Liver (tissue), 9 donors: ENCODE data around the gene NOVA2. TPM values are rescaled to one million over a fixed set of nuclear protein-coding genes. Genes with fewer than 3 reads are reported as not detected.

Experiments used
- DNase-seq: peaks from one replicate; pipeline ENCODE4 v3.0.0-alpha.2; 2017; ENCODE audit warnings: low spot score
- H3K27ac ChIP-seq, 2 donors: one replicate each; pipeline ENCODE4 v1.7.0; 2013; ENCODE audit warnings: inconsistent platforms in 2 of 2, low read length in 2 of 2, control low read depth in 1 of 2, low read depth in 1 of 2, mild to moderate bottlenecking in 1 of 2
- H3K27me3 ChIP-seq, 4 donors: one replicate each; pipeline versions ENCODE4 v1.6.1 to v1.7.0; 2013; ENCODE audit warnings: low read length in 3 of 4, inconsistent platforms in 1 of 4, mild to moderate bottlenecking in 1 of 4, moderate library complexity in 1 of 4; ENCODE audit not compliant: control insufficient read depth in 4 of 4, insufficient read depth in 4 of 4
- H3K36me3 ChIP-seq, 4 donors: one replicate each; pipeline versions ENCODE4 v1.6.1 to v1.7.0; 2013; ENCODE audit warnings: low read length in 3 of 4, mild to moderate bottlenecking in 3 of 4, low read depth in 1 of 4, moderate library complexity in 1 of 4; ENCODE audit not compliant: control insufficient read depth in 4 of 4, insufficient read depth in 3 of 4
- H3K4me1 ChIP-seq, 4 donors: one replicate each; pipeline versions ENCODE4 v1.6.1 to v1.7.0; 2013; ENCODE audit warnings: low read length in 3 of 4, mild to moderate bottlenecking in 3 of 4, moderate library complexity in 1 of 4; ENCODE audit not compliant: control insufficient read depth in 4 of 4, insufficient read depth in 4 of 4
- H3K4me3 ChIP-seq, 3 donors: one replicate each; pipeline versions ENCODE4 v1.6.1 to v1.7.0; 2013; ENCODE audit warnings: low read length in 3 of 3, control low read depth in 1 of 3, low read depth in 1 of 3, mild to moderate bottlenecking in 1 of 3
- H3K9ac ChIP-seq, 2 donors: one replicate each; pipeline ENCODE4 v1.7.0; 2013; ENCODE audit warnings: low read length in 2 of 2, mild to moderate bottlenecking in 2 of 2, moderate library complexity in 2 of 2, control low read depth in 1 of 2, low read depth in 1 of 2
- H3K9me3 ChIP-seq, 4 donors: one replicate each; pipeline versions ENCODE4 v1.6.1 to v1.7.0; 2013; ENCODE audit warnings: low read length in 3 of 4; ENCODE audit not compliant: control insufficient read depth in 4 of 4
- ATF3 ChIP-seq: IDR thresholded peaks from 2 replicates; pipeline ENCODE4 v1.6.1; 2016; ENCODE audit warnings: antibody characterized with exemption
- EGR1 ChIP-seq, 2 donors: IDR thresholded peaks; 2 replicates each; pipeline ENCODE4 v1.6.1; 2016 to 2018; ENCODE audit warnings: antibody characterized with exemption in 2 of 2, low read depth in 2 of 2
- FOXA1 ChIP-seq: IDR thresholded peaks from 2 replicates; pipeline ENCODE4 v1.6.1; 2016; ENCODE audit warnings: antibody characterized with exemption
- FOXA2 ChIP-seq: IDR thresholded peaks from 2 replicates; pipeline ENCODE4 v1.6.1; 2016; ENCODE audit warnings: antibody characterized with exemption
- GABPA ChIP-seq, 2 donors: IDR thresholded peaks in 1 of 2; conservative IDR thresholded peaks in 1 of 2; 2 replicates each; pipeline ENCODE4 v1.6.1; 2016; ENCODE audit warnings: antibody characterized with exemption in 2 of 2, mild to moderate bottlenecking in 1 of 2, moderate library complexity in 1 of 2
- HNF4A ChIP-seq, 2 donors: conservative IDR thresholded peaks; 2 replicates each; pipeline ENCODE4 v1.6.1; 2016; ENCODE audit warnings: antibody characterized with exemption in 2 of 2, mild to moderate bottlenecking in 2 of 2
- HNF4G ChIP-seq: IDR thresholded peaks from 2 replicates; pipeline ENCODE4 v1.6.1; 2016; ENCODE audit warnings: antibody characterized with exemption
- JUND ChIP-seq, 2 donors: IDR thresholded peaks; 2 replicates each; pipeline ENCODE4 v1.6.1; 2016; ENCODE audit warnings: antibody characterized with exemption in 2 of 2
- MAX ChIP-seq: IDR thresholded peaks from 2 replicates; pipeline ENCODE4 v1.6.1; 2016; ENCODE audit warnings: antibody characterized with exemption
- NR2F2 ChIP-seq: IDR thresholded peaks from 2 replicates; pipeline ENCODE4 v1.6.1; 2016; ENCODE audit warnings: antibody characterized with exemption
- RAD21 ChIP-seq, 2 donors: IDR thresholded peaks; 2 replicates each; pipeline ENCODE4 v1.6.1; 2016; ENCODE audit warnings: antibody characterized with exemption in 2 of 2, mild to moderate bottlenecking in 2 of 2
- RXRA ChIP-seq, 2 donors: IDR thresholded peaks; 2 replicates each; pipeline ENCODE4 v1.6.1; 2017 to 2018; ENCODE audit warnings: antibody characterized with exemption in 2 of 2, mild to moderate bottlenecking in 1 of 2
- SP1 ChIP-seq: IDR thresholded peaks from 2 replicates; pipeline ENCODE4 v1.6.1; 2018; ENCODE audit warnings: antibody characterized with exemption, mild to moderate bottlenecking
- TAF1 ChIP-seq: conservative IDR thresholded peaks from 2 replicates; pipeline ENCODE4 v1.6.1; 2016; ENCODE audit warnings: antibody characterized with exemption, mild to moderate bottlenecking
- YY1 ChIP-seq: IDR thresholded peaks from 2 replicates; pipeline ENCODE4 v1.6.1; 2016; ENCODE audit warnings: antibody characterized with exemption, mild to moderate bottlenecking
- ZBTB33 ChIP-seq: IDR thresholded peaks from 2 replicates; pipeline ENCODE4 v1.6.1; 2016; ENCODE audit warnings: antibody characterized with exemption
- WGBS: extraction: QIAGEN DNeasy Blood & Tissue Kit; methylation state at CpG from one replicate; pipeline ENCODE4 v1.1.7; 2013; 5-methylcytosine and 5-hydroxymethylcytosine counted together
- polyA plus RNA-seq, 2 donors: library from polyadenylated mRNA; stranded (reverse) in 1 of 2; unstranded in 1 of 2; fragments of 200-250 nt in 1 of 2; fragments of >200 nt in 1 of 2; fragmentation: Nextera tagmentation in 1 of 2; extraction: Ambion mirVana in 1 of 2; gene quantifications; one replicate each; pipeline versions ENCODE4 v1.2.1 to v1.2.3, GENCODE V29; 2013 to 2015
- total RNA-seq, 2 donors: library from RNA; depleted of rRNA; stranded (reverse); fragments of >200 nt; gene quantifications; one replicate each; pipeline ENCODE4 v1.2.3, GENCODE V29; 2014
- donor health status: healthy.
- donor health status: healthy.
- donor health status: healthy.
- donor health status: healthy.
- donor health status: healthy.

NOVA2 gene
- total and polyA plus RNA-seq, 4 donors, result 0.31 to 1.6 (median 0.42) TPM

- Histone ChIP-seq H3K9me3 (no peaks in the 10 kb centered on the region), H3K9ac (no peak overlapping the region), H3K4me1 (peaks cover 0 to 7% (median 3%) of the 10 kb centered on the region in 4 donors), H3K36me3 (no peaks in the 10 kb centered on the region), H3K27me3 (no peaks in the 10 kb centered on the region), H3K4me3 (no peak overlapping the region), H3K27ac (no peak overlapping the region)
- TF ChIP-seq HNF4A (conservative IDR thresholded peaks at IDR 0.05) (no peak), JUND (IDR thresholded peaks at IDR 0.05) (no peak), FOXA1 (no peak), TAF1 (no peak)
- 82% methylated on average over 2 of the region's 2 CpGs for WGBS
- no peak for DNase-seq
Observed at GRCh38 chr19:45929247-45929646, 44.4 kb downstream of the NOVA2 start.

GRCh38 chr19:45927565-45928261 lies 46.0 kb downstream of the NOVA2 start:
- Histone ChIP-seq H3K36me3 (no peaks in the 10 kb centered on the region), H3K4me3 (no peak overlapping the region), H3K4me1 (peaks cover 0 to 7% (median 3%) of the 10 kb centered on the region in 4 donors), H3K27me3 (no peaks in the 10 kb centered on the region), H3K9me3 (no peaks in the 10 kb centered on the region), H3K27ac (no peak overlapping the region), H3K9ac (no peak overlapping the region)
- WGBS, result 11% methylated on average over 33 of the region's 33 CpGs
- TF ChIP-seq SP1, result peak; percentile 89
- TF ChIP-seq FOXA2, result no peak
- TF ChIP-seq MAX, result no peak
- no peak for TF ChIP-seq HNF4A (conservative IDR thresholded peaks at IDR 0.05)
- TF ChIP-seq GABPA (IDR thresholded peaks at IDR 0.05 in 1 of 2, conservative IDR thresholded peaks at IDR 0.05 in 1 of 2), result peak in 1 of 2 donors; percentile 41
- peak in 1 of 2 donors; percentile 8 for TF ChIP-seq RAD21 (IDR thresholded peaks at IDR 0.05)
- no peak for TF ChIP-seq HNF4G
- no peak for TF ChIP-seq RXRA (IDR thresholded peaks at IDR 0.05)
- peak; percentile 91 for DNase-seq

GRCh38 chr19:45924891-45925447 lies 48.7 kb downstream of the NOVA2 start:
- Histone ChIP-seq H3K4me3 (no peak overlapping the region), H3K27me3 (no peaks in the 10 kb centered on the region), H3K4me1 (peaks cover 0 to 7% (median 3%) of the 10 kb centered on the region in 4 donors), H3K36me3 (no peaks in the 10 kb centered on the region), H3K9ac (no peak overlapping the region), H3K9me3 (no peaks in the 10 kb centered on the region), H3K27ac (no peak overlapping the region)
- WGBS, result 70% methylated on average over 6 of the region's 6 CpGs
- TF ChIP-seq NR2F2 (no peak), HNF4A (conservative IDR thresholded peaks at IDR 0.05) (no peak), FOXA2 (no peak), YY1 (no peak), JUND (IDR thresholded peaks at IDR 0.05) (no peak), ZBTB33 (no peak), ATF3 (no peak), EGR1 (IDR thresholded peaks at IDR 0.05; ENCODE audit: low read depth in 2 of 2) (no peak), RXRA (IDR thresholded peaks at IDR 0.05) (no peak), RAD21 (IDR thresholded peaks at IDR 0.05) (no peak)
- DNase-seq, result no peak
